Smooth muscle cell (in vitro differentiated cells): ENCODE data around the gene ASIC2. TPM values are rescaled to one million over a fixed set of nuclear protein-coding genes. Genes with fewer than 3 reads are reported as not detected.

Source experiments
- DNase-seq: peaks from one replicate; lab custom pipeline; 2025; ENCODE audit not compliant: unreplicated experiment; lab: John Stamatoyannopoulos, UW
- H2AFZ ChIP-seq: fragments of 200-600 bp; sonication (generic); 2 replicates; pipeline ENCODE4 v1.6.0; 2016; ENCODE audit warnings: antibody characterized with exemption, low read depth, mild to moderate bottlenecking
- H3F3A ChIP-seq: fragments of 200-600 bp; sonication (generic); 2 replicates; pipeline ENCODE4 v1.6.0; 2017; ENCODE audit warnings: antibody characterized with exemption, low read depth
- H3K27ac ChIP-seq: fragments of 200-600 bp; sonication (generic); 2 replicates; pipeline ENCODE4 v1.5.1; 2016; ENCODE audit warnings: low read depth, mild to moderate bottlenecking
- H3K27me3 ChIP-seq: fragments of 200-600 bp; sonication (generic); 2 replicates; pipeline ENCODE4 v1.6.1; 2016; ENCODE audit warnings: low read depth, mild to moderate bottlenecking
- H3K36me3 ChIP-seq: fragments of 200-600 bp; sonication (generic); 2 replicates; pipeline ENCODE4 v1.5.1; 2016; ENCODE audit warnings: low read depth
- H3K4me1 ChIP-seq: fragments of 200-600 bp; sonication (generic); 2 replicates; pipeline ENCODE4 v1.5.1; 2016; ENCODE audit warnings: low read depth
- H3K4me2 ChIP-seq: fragments of 200-600 bp; sonication (generic); 2 replicates; pipeline ENCODE4 v1.6.0; 2016; ENCODE audit warnings: mild to moderate bottlenecking
- H3K4me3 ChIP-seq: fragments of 200-600 bp; sonication (generic); 2 replicates; pipeline ENCODE4 v1.5.1; 2016; ENCODE audit warnings: mild to moderate bottlenecking
- H3K79me2 ChIP-seq: fragments of 200-600 bp; sonication (generic); 2 replicates; pipeline ENCODE4 v1.6.0; 2016; ENCODE audit warnings: low read depth, mild to moderate bottlenecking
- H3K9ac ChIP-seq: fragments of 200-600 bp; sonication (generic); 2 replicates; pipeline ENCODE4 v1.6.0; 2016; ENCODE audit warnings: low read depth
- H3K9me3 ChIP-seq: fragments of 200-600 bp; sonication (generic); replicated peaks from 2 replicates; pipeline ENCODE4 v1.5.1; 2016; ENCODE audit warnings: low read depth
- H4K20me1 ChIP-seq: fragments of 200-600 bp; sonication (generic); 2 replicates; pipeline ENCODE4 v1.6.0; 2016; ENCODE audit warnings: low read depth
- CTCF ChIP-seq: fragments of 200-600 bp; sonication (generic); IDR thresholded peaks from 2 replicates; pipeline ENCODE4 v1.5.1; 2017; ENCODE audit warnings: borderline replicate concordance, mild to moderate bottlenecking, antibody characterized with exemption; ENCODE audit not compliant: insufficient read depth, poor library complexity, severe bottlenecking
- WGBS: methylation state at CpG from one replicate; pipeline ENCODE4 v1.1.7; 2016; ENCODE audit warnings: low lambda C conversion rate; 5-methylcytosine and 5-hydroxymethylcytosine counted together
- polyA plus RNA-seq: library from polyadenylated mRNA; unstranded; fragments of >200 nt; fragmentation: Nextera tagmentation; extraction: Ambion mirVana; gene quantifications from 2 replicates; pipeline ENCODE4 v1.2.1, GENCODE V29; 2016
- total RNA-seq: library from RNA; depleted of rRNA; stranded (reverse); fragments of >200 nt; gene quantifications from 2 replicates; pipeline ENCODE4 v1.2.3, GENCODE V29; 2014

The ASIC2 gene
- total and polyA plus RNA-seq, 2 experiments from 2014 or later: 0.18 to 0.23 TPM

GRCh38 chr17:33080091-33080490 is 213.0 kb downstream of the ASIC2 start:
- no peak overlapping the region for H3K4me2 ChIP-seq
- no peak overlapping the region for H3K9ac ChIP-seq
- no peaks in the 10 kb centered on the region for H4K20me1 ChIP-seq
- no peaks in the 10 kb centered on the region for H3K9me3 ChIP-seq
- H3K27ac ChIP-seq: no peak overlapping the region
- peaks cover 14% of the 10 kb centered on the region for H3K27me3 ChIP-seq
- H3K4me3 ChIP-seq: no peak overlapping the region
- no peaks in the 10 kb centered on the region for H3K36me3 ChIP-seq
- no peaks in the 10 kb centered on the region for H3K79me2 ChIP-seq
- no peak for DNase-seq
- no peaks in the 10 kb centered on the region for H3K4me1 ChIP-seq
- WGBS: 93% methylated on average over 3 of the region's 3 CpGs
- no peak for TF ChIP-seq CTCF
- H2AFZ ChIP-seq: no peak overlapping the region
- H3F3A ChIP-seq: no peaks in the 10 kb centered on the region

- Histone ChIP-seq H3K9me3 (no peaks in the 10 kb centered on the region), H3K4me3 (no peak overlapping the region), H3K27ac (no peak overlapping the region), H3K79me2 (no peaks in the 10 kb centered on the region), H3K4me2 (no peak overlapping the region), H3F3A (no peaks in the 10 kb centered on the region), H3K36me3 (no peaks in the 10 kb centered on the region), H2AFZ (no peak overlapping the region), H3K4me1 (no peaks in the 10 kb centered on the region), H4K20me1 (no peaks in the 10 kb centered on the region), H3K27me3 (peaks cover 14% of the 10 kb centered on the region), H3K9ac (no peak overlapping the region)
- WGBS: 79% methylated on average over 3 of the region's 3 CpGs
- no peak for TF ChIP-seq CTCF
- no peak for DNase-seq
Measured at GRCh38 chr17:33079201-33079600, 213.9 kb downstream of the ASIC2 start.

DNA sequence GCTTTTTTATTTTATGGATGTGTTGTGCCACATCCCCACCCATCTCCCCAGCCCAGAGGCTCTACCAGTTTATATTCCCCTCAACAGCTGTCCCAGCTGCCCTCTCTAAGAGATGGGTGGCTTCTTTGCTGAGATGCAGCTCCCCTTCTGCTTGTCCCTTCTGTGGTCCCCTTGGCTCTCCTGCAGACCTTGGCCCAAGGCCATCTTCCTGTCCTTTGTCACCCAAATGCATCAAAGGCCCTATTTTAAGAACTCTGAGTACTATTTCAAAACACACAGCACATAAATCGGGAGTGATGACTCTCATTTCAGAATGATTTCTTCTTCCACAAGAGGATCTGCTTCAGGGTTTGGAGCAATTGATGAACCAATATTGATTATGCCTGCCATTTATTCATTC is 216.1 kb downstream of the ASIC2 start:
- no peak for DNase-seq
- Histone ChIP-seq H3K79me2 (no peaks in the 10 kb centered on the region), H3K4me2 (no peak overlapping the region), H3K9me3 (no peaks in the 10 kb centered on the region), H3K36me3 (no peaks in the 10 kb centered on the region), H3K4me1 (peaks cover 6% of the 10 kb centered on the region), H4K20me1 (no peaks in the 10 kb centered on the region), H3K27ac (no peak overlapping the region), H3F3A (no peaks in the 10 kb centered on the region), H3K9ac (no peak overlapping the region), H3K4me3 (no peak overlapping the region), H2AFZ (no peak overlapping the region), H3K27me3 (peaks cover 14% of the 10 kb centered on the region)
- WGBS: 91% methylated on average over 1 of the region's 1 CpG
- no peak for TF ChIP-seq CTCF

DNA sequence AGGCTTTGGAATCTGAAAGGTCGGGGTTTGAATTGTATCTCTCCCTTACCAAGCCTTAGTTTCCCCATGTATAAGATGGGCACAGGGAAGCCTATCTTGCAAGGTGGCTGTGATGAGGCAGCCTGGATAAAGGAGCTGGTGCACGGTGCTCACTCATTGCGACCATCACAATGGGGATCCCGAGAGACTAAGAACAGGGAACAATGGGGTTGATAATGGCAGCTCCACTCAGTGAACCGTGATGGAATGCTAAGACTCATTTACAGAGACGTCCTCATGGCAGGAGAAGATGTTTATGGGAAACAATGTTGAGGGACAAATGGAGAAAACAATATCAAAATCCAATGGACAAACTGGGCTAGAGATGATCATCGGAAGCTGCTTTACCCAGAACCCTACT is 219.7 kb downstream of the ASIC2 start:
- H4K20me1 ChIP-seq: no peaks in the 10 kb centered on the region
- H3K9me3 ChIP-seq: no peaks in the 10 kb centered on the region
- no peaks in the 10 kb centered on the region for H3K36me3 ChIP-seq
- H3K4me1 ChIP-seq: peaks cover 6% of the 10 kb centered on the region
- no peak overlapping the region for H3K27ac ChIP-seq
- no peak for DNase-seq
- H3K4me3 ChIP-seq: no peak overlapping the region
- no peak overlapping the region for H2AFZ ChIP-seq
- H3K79me2 ChIP-seq: no peaks in the 10 kb centered on the region
- H3K9ac ChIP-seq: no peak overlapping the region
- 89% methylated on average over 7 of the region's 7 CpGs for WGBS
- no peaks in the 10 kb centered on the region for H3F3A ChIP-seq
- TF ChIP-seq CTCF: no peak
- H3K4me2 ChIP-seq: no peak overlapping the region
- H3K27me3 ChIP-seq: peaks cover 14% of the 10 kb centered on the region
